A549 (cell line): Measurements from ENCODE around the gene ANKRD30A. TPM values are rescaled to one million over a fixed set of nuclear protein-coding genes. Genes with fewer than 3 reads are reported as not detected.

Source experiments
- ATAC-seq, 2 experiments: fragments of 200-7000 bp in 1 of 2; fragments of >200 bp in 1 of 2; cut with Nextera tagmentation in 1 of 2; cut with Tn5 transposase in 1 of 2; 3 replicates each; pipeline versions ENCODE4 v1.8.0 to v1.9.1; 2018 to 2020; ENCODE audit warnings: mild to moderate bottlenecking in 1 of 2, moderate library complexity in 1 of 2
- CTCF ChIA-PET: fragments of 300-600 bp; sonication (Branson Sonifier 250); formaldehyde crosslinking; extraction: SDS; loops from one replicate; lab custom pipeline; 2021; ENCODE audit warnings: antibody characterized with exemption, inconsistent platforms; lab: Yijun Ruan, JAX
- POLR2A ChIA-PET: fragments of 350-600 bp; formaldehyde crosslinking; extraction: SDS; loops from one replicate; lab custom pipeline; 2021; ENCODE audit warnings: antibody characterized with exemption, inconsistent platforms; lab: Yijun Ruan, JAX
- DNase-seq, 2 experiments: peaks; one replicate each; pipeline versions ENCODE4 v3.0.0 to v3.0.0-alpha.2; 2011 to 2016; ENCODE audit warnings: low read depth in 1 of 2, low spot score in 1 of 2
- FAIRE-seq: peaks from 2 replicates; lab custom pipeline; 2011; peaks lifted over from hg19 to GRCh38; lab: Jason Lieb, UNC
- H3K27ac ChIP-seq, 2 experiments: fragments of >200 bp; sonication (Bioruptor Twin); formaldehyde crosslinking; 3 replicates each; pipeline ENCODE4 v1.5.1; 2016 to 2017
- H3K4me1 ChIP-seq: fragments of >200 bp; sonication (Bioruptor Twin); formaldehyde crosslinking; 3 replicates; pipeline ENCODE4 v1.6.1; 2016
- H3K4me2 ChIP-seq: fragments of >200 bp; sonication (Bioruptor Twin); formaldehyde crosslinking; 3 replicates; pipeline ENCODE4 v1.6.1; 2016
- H3K4me3 ChIP-seq: fragments of >200 bp; sonication (Bioruptor Twin); formaldehyde crosslinking; 3 replicates; pipeline ENCODE4 v1.5.1; 2016
- H3K9me3 ChIP-seq: fragments of >200 bp; sonication (Bioruptor Twin); formaldehyde crosslinking; 3 replicates; pipeline ENCODE4 v1.6.1; 2016
- CBX2 ChIP-seq: fragments of 200-600 bp; sonication (generic); IDR thresholded peaks from 2 replicates; pipeline ENCODE4 v1.6.1; 2016; ENCODE audit warnings: low read depth, mild to moderate bottlenecking, borderline replicate concordance
- CBX8 ChIP-seq: fragments of 200-600 bp; sonication (generic); IDR thresholded peaks from 2 replicates; pipeline ENCODE4 v1.6.1; 2016
- E2F6 ChIP-seq: IDR thresholded peaks from 2 replicates; pipeline ENCODE4 v1.6.1; 2012; ENCODE audit warnings: low read depth, borderline replicate concordance
- ESRRA ChIP-seq: fragments of 150-350 bp; IDR thresholded peaks from 2 replicates; pipeline ENCODE4 v1.6.1; 2014; ENCODE audit warnings: mild to moderate bottlenecking, low read length, borderline replicate concordance
- FOXS1 ChIP-seq: fragments of 250-450 bp; sonication (Bioruptor Pico); IDR thresholded peaks from 2 replicates; pipeline ENCODE4 v1.5.0; 2020; ENCODE audit warnings: mild to moderate bottlenecking, moderate library complexity
- GATA3 ChIP-seq: IDR thresholded peaks from 2 replicates; pipeline ENCODE4 v1.6.1; 2012; ENCODE audit warnings: borderline replicate concordance
- HEYL ChIP-seq: fragments of 250-450 bp; sonication (Bioruptor Pico); IDR thresholded peaks from 2 replicates; pipeline ENCODE4 v1.8.0; 2021; ENCODE audit warnings: mild to moderate bottlenecking, moderate library complexity
- HMGXB4 ChIP-seq: fragments of 250-450 bp; sonication (Bioruptor Pico); IDR thresholded peaks from 2 replicates; pipeline ENCODE4 v1.5.0; 2021; ENCODE audit warnings: mild to moderate bottlenecking, moderate library complexity, borderline replicate concordance
- HOXA7 ChIP-seq: fragments of 250-450 bp; sonication (Bioruptor Pico); IDR thresholded peaks from 2 replicates; pipeline ENCODE4 v1.5.0; 2020; ENCODE audit warnings: mild to moderate bottlenecking, moderate library complexity
- JUN ChIP-seq, 2 experiments: fragments of >200 bp; sonication (Bioruptor Twin); formaldehyde crosslinking; IDR thresholded peaks; 2 replicates in 1 of 2; 3 replicates in 1 of 2; pipeline ENCODE4 v1.6.1; 2016 to 2017
- MAFK ChIP-seq: fragments of 450-650 bp; IDR thresholded peaks from 2 replicates; pipeline ENCODE4 v1.6.1; 2014; ENCODE audit not compliant: partially characterized antibody
- NPAS2 ChIP-seq: fragments of 250-450 bp; sonication (Bioruptor Pico); IDR thresholded peaks from 2 replicates; pipeline ENCODE4 v1.8.0; 2022; ENCODE audit warnings: mild to moderate bottlenecking, moderate library complexity, borderline replicate concordance
- NR3C1 ChIP-seq: fragments of >200 bp; sonication (Bioruptor Twin); formaldehyde crosslinking; IDR thresholded peaks from 3 replicates; pipeline ENCODE4 v1.6.1; 2017
- POLR2A ChIP-seq: IDR thresholded peaks from 2 replicates; pipeline ENCODE4 v1.6.1; 2012; ENCODE audit warnings: mild to moderate bottlenecking, low read length
- RAD21 ChIP-seq, 2 experiments: fragments of >200 bp in 1 of 2; sonication (Bioruptor Twin) in 1 of 2; formaldehyde crosslinking in 1 of 2; IDR thresholded peaks in 1 of 2; conservative IDR thresholded peaks in 1 of 2; 2 replicates in 1 of 2; 3 replicates in 1 of 2; pipeline ENCODE4 v1.6.1; 2012 to 2018; ENCODE audit warnings: inconsistent platforms in 1 of 2
- RCOR1 ChIP-seq: fragments of 150-350 bp; IDR thresholded peaks from 2 replicates; pipeline ENCODE4 v1.6.1; 2014; ENCODE audit warnings: antibody characterized with exemption, low read length, low read depth
- RNF2 ChIP-seq: fragments of 200-600 bp; sonication (generic); IDR thresholded peaks from 2 replicates; pipeline ENCODE4 v1.6.1; 2016; ENCODE audit warnings: low read depth, mild to moderate bottlenecking, antibody characterized with exemption, moderate library complexity, borderline replicate concordance
- SREBF2 ChIP-seq: fragments of 450-650 bp; IDR thresholded peaks from 2 replicates; pipeline ENCODE4 v1.6.1; 2014; ENCODE audit warnings: mild to moderate bottlenecking, moderate library complexity
- TFCP2L1 ChIP-seq: fragments of 250-450 bp; sonication (Bioruptor Pico); IDR thresholded peaks from 2 replicates; pipeline ENCODE4 v1.5.0; 2021; ENCODE audit warnings: mild to moderate bottlenecking
- USF2 ChIP-seq: fragments of 450-650 bp; IDR thresholded peaks from 2 replicates; pipeline ENCODE4 v1.6.1; 2014; ENCODE audit warnings: antibody characterized with exemption
- ZC3H11A ChIP-seq: fragments of 450-650 bp; IDR thresholded peaks from 2 replicates; pipeline ENCODE4 v1.6.1; 2014; ENCODE audit warnings: antibody characterized with exemption, mild to moderate bottlenecking
- ZSCAN20 ChIP-seq: fragments of 250-450 bp; sonication (Bioruptor Pico); IDR thresholded peaks from 2 replicates; pipeline ENCODE4 v1.8.0; 2022; ENCODE audit warnings: mild to moderate bottlenecking, moderate library complexity
- WGBS: methylation state at CpG from one replicate; pipeline ENCODE4 v1.1.6; 2017; ENCODE audit errors: missing lambda C conversion rate; 5-methylcytosine and 5-hydroxymethylcytosine counted together
- polyA plus RNA-seq, 4 experiments: library from polyadenylated mRNA; depleted of rRNA in 3 of 4; stranded (reverse); fragments of >200 nt; fragmentation: RNase III in 1 of 4; extraction: RNeasy Plus Mini Kit Qiagen cat#74134 plus additional on column Dnase treatment in 1 of 4; gene quantifications; 2 replicates in 3 of 4; 3 replicates in 1 of 4; pipeline ENCODE4 v1.2.3, GENCODE V29; 2011 to 2017

Gene ANKRD30A
- polyA plus RNA-seq, 2 of the 4 experiments (the other 2 are of a cell fraction), result 0.97 to 8.0 TPM

- peaks cover 12% of the 10 kb centered on the region; the same call in 2 of the 3 replicates for H3K4me1 ChIP-seq
- no peak for FAIRE-seq
- 4% methylated on average over 3 of the region's 3 CpGs for WGBS
- ChIA-PET CTCF (interaction anchor here (1.2 kb wide), 1 partner anchor 11 kb away, joined by 4 read pairs; no protein-coding TSS in a partner anchor), POLR2A (no interaction called here)
- H3K27ac ChIP-seq, result peak overlapping the region; percentile 36 to 46; a peak in 4 of 6 replicates
- peak; percentile 65 for TF ChIP-seq GATA3
- no peak for TF ChIP-seq ZC3H11A
- no peak for TF ChIP-seq CBX2
- TF ChIP-seq RNF2, result no peak
- no peak for TF ChIP-seq HEYL (CRISPR knock-in tag)
- TF ChIP-seq TFCP2L1 (CRISPR knock-in tag), result no peak
- peak in 1 of 2 experiments; percentile 88; a peak in 3 of 6 replicates for ATAC-seq
- DNase-seq, result peak in 1 of 2 experiments; percentile 84
- peak overlapping the region; percentile 25 for H3K4me2 ChIP-seq
- H3K4me3 ChIP-seq, result no peak overlapping the region
- peaks cover 11% of the 10 kb centered on the region; the same call in 2 of the 3 replicates for H3K9me3 ChIP-seq
Observed at GRCh38 chr10:37095792-37096573, 29.4 kb upstream of the ANKRD30A start.

- POLR2A ChIA-PET, result no interaction called here
- H3K4me3 ChIP-seq, result no peak overlapping the region
- peak overlapping the region; percentile 43; the same call in 2 of the 3 replicates for H3K4me2 ChIP-seq
- FAIRE-seq (no peak), DNase-seq (peak in 1 of 2 experiments; percentile 17), ATAC-seq (no peak)
- H3K27ac ChIP-seq, result peak overlapping the region; percentile 56 to 67
- TF ChIP-seq HEYL (CRISPR knock-in tag) (no peak), NPAS2 (no peak), HOXA7 (no peak), RAD21 (conservative IDR thresholded peaks at IDR 0.05 in 1 of 2, IDR thresholded peaks at IDR 0.05 in 1 of 2) (no peak), JUN (IDR thresholded peaks at IDR 0.05) (no peak), CBX8 (no peak), NR3C1 (no peak), ESRRA (no peak), SREBF2 (no peak), USF2 (no peak), ZSCAN20 (no peak), E2F6 (no peak), HMGXB4 (no peak), POLR2A (no peak), RCOR1 (no peak), TFCP2L1 (CRISPR knock-in tag) (no peak), FOXS1 (no peak), MAFK (no peak)
- H3K9me3 ChIP-seq, result peaks cover 6% of the 10 kb centered on the region; the same call in 1 of the 3 replicates
- peaks cover 18% of the 10 kb centered on the region; the same call in 1 of the 3 replicates for H3K4me1 ChIP-seq
- WGBS, result 34% methylated on average over 3 of the region's 3 CpGs
- CTCF ChIA-PET, result no interaction called here
Observed at GRCh38 chr10:37101261-37101660, 24.1 kb upstream of the ANKRD30A start.
